Hepatocyte (in vitro differentiated cells): ENCODE measurements around the gene PGM2. TPM values are rescaled to one million over a fixed set of nuclear protein-coding genes. Genes with fewer than 3 reads are reported as not detected.

ENCODE experiments used
- DNase-seq: peaks from one replicate; pipeline ENCODE4 v3.0.0-alpha.2; 2016; ENCODE audit warnings: low spot score
- H2AFZ ChIP-seq: fragments of 200-600 bp; sonication (generic); 2 replicates; pipeline ENCODE4 v1.6.0; 2016; ENCODE audit warnings: antibody characterized with exemption, mild to moderate bottlenecking
- H3K27ac ChIP-seq: fragments of 200-600 bp; sonication (generic); 2 replicates; pipeline ENCODE4 v1.5.1; 2016; ENCODE audit warnings: mild to moderate bottlenecking
- H3K27me3 ChIP-seq: fragments of 200-600 bp; sonication (generic); 2 replicates; pipeline ENCODE4 v1.6.1; 2016
- H3K36me3 ChIP-seq: fragments of 200-600 bp; sonication (generic); replicated peaks from 2 replicates; pipeline ENCODE4 v1.5.1; 2016; ENCODE audit warnings: low read depth; ENCODE audit not compliant: insufficient read depth
- H3K4me1 ChIP-seq: fragments of 200-600 bp; sonication (generic); 2 replicates; pipeline ENCODE4 v1.5.1; 2016; ENCODE audit warnings: mild to moderate bottlenecking, moderate library complexity; ENCODE audit not compliant: insufficient read depth
- H3K4me2 ChIP-seq: fragments of 200-600 bp; sonication (generic); 2 replicates; pipeline ENCODE4 v1.6.0; 2016
- H3K4me3 ChIP-seq: fragments of 200-600 bp; sonication (generic); 2 replicates; pipeline ENCODE4 v1.5.1; 2016; ENCODE audit warnings: mild to moderate bottlenecking
- H3K79me2 ChIP-seq: fragments of 200-600 bp; sonication (generic); 2 replicates; pipeline ENCODE4 v1.6.0; 2017; ENCODE audit warnings: mild to moderate bottlenecking
- H3K9me2 ChIP-seq: fragments of 200-600 bp; sonication (generic); replicated peaks from 2 replicates; pipeline ENCODE4 v1.6.0; 2017; ENCODE audit warnings: mild to moderate bottlenecking; ENCODE audit not compliant: insufficient read depth
- H3K9me3 ChIP-seq: fragments of 200-600 bp; sonication (generic); 2 replicates; pipeline ENCODE4 v1.5.1; 2016; ENCODE audit warnings: low read depth, mild to moderate bottlenecking
- H4K20me1 ChIP-seq: fragments of 200-600 bp; sonication (generic); 2 replicates; pipeline ENCODE4 v1.6.0; 2016; ENCODE audit warnings: mild to moderate bottlenecking; ENCODE audit not compliant: insufficient read depth, poor library complexity, severe bottlenecking
- EZH2 ChIP-seq: fragments of 200-600 bp; sonication (generic); IDR thresholded peaks from 2 replicates; pipeline ENCODE4 v1.6.1; 2016; ENCODE audit warnings: antibody characterized with exemption, mild to moderate bottlenecking, borderline replicate concordance
- EZH2phosphoT487 ChIP-seq: fragments of 200-600 bp; sonication (generic); IDR thresholded peaks from one replicate; pipeline ENCODE4 v1.6.1; 2018; ENCODE audit warnings: antibody characterized with exemption, mild to moderate bottlenecking, low read depth, moderate library complexity; ENCODE audit not compliant: unreplicated experiment, severe bottlenecking
- WGBS: methylation state at CpG from one replicate; pipeline ENCODE4 v1.1.6; 2016; ENCODE audit warnings: low lambda C conversion rate; ENCODE audit errors: missing lambda C conversion rate; 5-methylcytosine and 5-hydroxymethylcytosine counted together
- polyA plus RNA-seq: library from polyadenylated mRNA; unstranded; fragments of >200 nt; fragmentation: Nextera tagmentation; extraction: Ambion mirVana; gene quantifications from 2 replicates; pipeline ENCODE4 v1.2.1, GENCODE V29; 2016
- total RNA-seq: library from RNA; depleted of rRNA; stranded (reverse); fragments of >200 nt; gene quantifications from 2 replicates; pipeline ENCODE4 v1.2.3, GENCODE V29; 2014
- TF ChIP-seq, protein P1 (sequence below): fragments of 200-600 bp; sonication (generic); IDR thresholded peaks from 2 replicates; pipeline ENCODE4 v1.5.1; 2016; ENCODE audit warnings: antibody characterized with exemption, mild to moderate bottlenecking; ENCODE audit not compliant: poor library complexity

Gene PGM2
- total and polyA plus RNA-seq, 2 experiments from 2014 or later, result 11.2 to 28.2 TPM

DNA sequence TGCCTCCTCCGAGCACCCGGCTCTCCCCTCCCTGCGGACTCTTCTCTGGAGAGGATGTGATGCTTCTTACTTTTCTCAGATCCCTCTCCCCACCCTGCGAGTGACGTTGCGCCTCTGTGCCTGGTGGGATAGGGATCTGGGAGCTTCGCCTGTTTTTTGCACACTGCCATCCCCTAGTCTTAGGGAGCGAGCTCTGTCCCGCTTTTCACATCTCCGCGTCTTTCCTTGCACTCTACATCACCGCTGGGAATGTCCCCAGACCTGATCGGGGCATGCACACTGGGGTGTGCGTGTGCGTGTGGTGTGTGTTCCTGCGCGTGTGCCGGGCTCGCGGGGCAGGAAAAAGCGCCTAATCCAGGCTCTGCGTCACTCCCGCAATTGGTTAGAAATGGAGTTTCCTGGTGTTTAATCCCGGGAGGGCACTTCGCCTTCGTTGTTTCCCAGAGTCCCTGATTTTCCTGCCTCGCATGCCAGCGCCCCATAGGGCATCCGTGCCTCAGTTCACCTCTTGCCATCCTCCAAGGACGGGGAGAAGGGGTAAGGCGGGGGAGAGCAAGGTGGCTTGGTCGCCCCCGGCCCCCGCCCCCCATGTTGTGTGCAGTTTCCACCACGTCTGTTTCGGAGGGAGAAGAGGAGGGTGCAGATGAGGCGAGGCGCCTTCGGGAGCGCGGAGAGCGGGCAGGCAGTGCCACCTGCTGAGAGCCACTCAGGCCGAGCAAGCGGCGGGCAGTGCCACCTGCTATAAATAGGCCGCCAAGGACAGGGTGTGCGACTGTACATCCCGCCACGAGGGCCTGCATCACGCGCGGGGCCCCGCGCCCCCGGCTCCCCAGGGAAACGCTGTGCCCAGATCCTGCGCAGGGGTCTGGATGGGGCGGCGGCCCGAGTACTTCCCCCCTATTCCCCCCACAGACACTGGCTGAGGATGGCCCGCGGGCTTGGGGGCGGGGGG lies 63.6 kb downstream of the PGM2 start:
- Histone ChIP-seq H3K79me2 (no peaks in the 10 kb centered on the region), H3K4me3 (peak overlapping the region; percentile 83), H3K27me3 (peaks cover 57% of the 10 kb centered on the region), H3K4me2 (peak overlapping the region; percentile 100), H3K9me2 (no peaks in the 10 kb centered on the region), H4K20me1 (no peaks in the 10 kb centered on the region), H3K27ac (no peak overlapping the region), H3K4me1 (peaks cover 15% of the 10 kb centered on the region), H3K9me3 (no peaks in the 10 kb centered on the region), H2AFZ (peak overlapping the region; percentile 66), H3K36me3 (no peaks in the 10 kb centered on the region)
- peak; percentile 18 for DNase-seq
- TF ChIP-seq, protein P1, sequence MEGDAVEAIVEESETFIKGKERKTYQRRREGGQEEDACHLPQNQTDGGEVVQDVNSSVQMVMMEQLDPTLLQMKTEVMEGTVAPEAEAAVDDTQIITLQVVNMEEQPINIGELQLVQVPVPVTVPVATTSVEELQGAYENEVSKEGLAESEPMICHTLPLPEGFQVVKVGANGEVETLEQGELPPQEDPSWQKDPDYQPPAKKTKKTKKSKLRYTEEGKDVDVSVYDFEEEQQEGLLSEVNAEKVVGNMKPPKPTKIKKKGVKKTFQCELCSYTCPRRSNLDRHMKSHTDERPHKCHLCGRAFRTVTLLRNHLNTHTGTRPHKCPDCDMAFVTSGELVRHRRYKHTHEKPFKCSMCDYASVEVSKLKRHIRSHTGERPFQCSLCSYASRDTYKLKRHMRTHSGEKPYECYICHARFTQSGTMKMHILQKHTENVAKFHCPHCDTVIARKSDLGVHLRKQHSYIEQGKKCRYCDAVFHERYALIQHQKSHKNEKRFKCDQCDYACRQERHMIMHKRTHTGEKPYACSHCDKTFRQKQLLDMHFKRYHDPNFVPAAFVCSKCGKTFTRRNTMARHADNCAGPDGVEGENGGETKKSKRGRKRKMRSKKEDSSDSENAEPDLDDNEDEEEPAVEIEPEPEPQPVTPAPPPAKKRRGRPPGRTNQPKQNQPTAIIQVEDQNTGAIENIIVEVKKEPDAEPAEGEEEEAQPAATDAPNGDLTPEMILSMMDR, result no peak
- no peak for TF ChIP-seq EZH2
- TF ChIP-seq EZH2phosphoT487, result no peak
- WGBS, result 10% methylated on average over 43 of the region's 63 CpGs

DNA sequence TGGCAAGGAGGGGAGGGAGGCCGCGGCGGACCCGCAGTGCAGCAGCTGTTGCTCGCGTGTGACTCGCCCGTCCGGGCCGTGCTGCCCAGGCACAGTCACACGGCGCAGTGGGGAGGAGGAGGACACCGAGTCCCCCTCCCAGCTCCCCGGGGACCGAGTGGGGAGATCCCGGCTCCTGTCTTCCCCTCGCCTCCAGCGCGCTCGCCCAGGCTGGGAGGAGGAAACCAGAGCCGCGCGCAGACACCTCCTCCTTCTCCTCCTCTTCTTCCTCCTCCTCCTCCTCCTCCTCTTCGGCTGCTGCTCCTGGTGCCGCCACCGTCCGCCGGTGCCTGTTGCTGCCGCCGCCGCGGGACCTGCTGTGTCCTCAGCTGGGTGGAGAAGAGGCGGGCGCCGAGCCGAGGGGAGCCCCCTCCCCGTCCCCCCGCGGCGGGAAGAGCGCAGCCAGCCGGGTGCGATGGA lies 64.3 kb downstream of the PGM2 start, which contains the start of gene TBC1D1:
TSS of gene TBC1D1 (plus strand) at position 284 of the 459 bp plus-strand sequence. CDS start 11,012 bp downstream, outside the sequence.
- no peak for TF ChIP-seq EZH2
- 4% methylated on average over 10 of the region's 43 CpGs for WGBS
- no peaks in the 10 kb centered on the region for H4K20me1 ChIP-seq
- H3K4me2 ChIP-seq, result peak within 1 kb of the TSS; percentile 100
- H3K4me1 ChIP-seq, result peaks cover 15% of the 10 kb centered on the region
- H3K27me3 ChIP-seq, result peaks cover 60% of the 10 kb centered on the region
- H3K9me3 ChIP-seq, result no peaks in the 10 kb centered on the region
- H2AFZ ChIP-seq, result peak within 1 kb of the TSS; percentile 66
- no peaks in the 10 kb centered on the region for H3K9me2 ChIP-seq
- H3K36me3 ChIP-seq, result no peaks in the 10 kb centered on the region
- H3K27ac ChIP-seq, result no peak within 1 kb of the TSS
- peak within 1 kb of the TSS; percentile 83 for H3K4me3 ChIP-seq
- H3K79me2 ChIP-seq, result no peaks in the 10 kb centered on the region
- DNase-seq, result peak; percentile 30

- H3K9me2 ChIP-seq, result no peaks in the 10 kb centered on the region
- H2AFZ ChIP-seq, result peak overlapping the region; percentile 66
- H3K79me2 ChIP-seq, result no peaks in the 10 kb centered on the region
- TF ChIP-seq EZH2phosphoT487, result no peak
- no peak for TF ChIP-seq EZH2
- TF ChIP-seq, protein P1, result no peak
- H3K27ac ChIP-seq, result no peak overlapping the region
- H3K4me1 ChIP-seq, result peaks cover 15% of the 10 kb centered on the region
- 8% methylated on average over 10 of the region's 49 CpGs for WGBS
- DNase-seq, result no peak
- no peaks in the 10 kb centered on the region for H4K20me1 ChIP-seq
- peak overlapping the region; percentile 100 for H3K4me2 ChIP-seq
- H3K4me3 ChIP-seq, result peak overlapping the region; percentile 83
- peaks cover 66% of the 10 kb centered on the region for H3K27me3 ChIP-seq
- H3K9me3 ChIP-seq, result no peaks in the 10 kb centered on the region
- H3K36me3 ChIP-seq, result no peaks in the 10 kb centered on the region
Measured at GRCh38 chr4:37891260-37892159, 65.0 kb downstream of the PGM2 start.
